GM18907 (cell line): ENCODE results near the gene NASP.
"Not testable (repeated sequence)": the region's sequence is repeated elsewhere in the genome, so short reads cannot be mapped to it uniquely, and the experiment has no call there.

Source experiments
- ATAC-seq: cut with Tn5 transposase; IDR thresholded peaks from one replicate; pipeline ENCODE4 v1.9.1; 2021; ENCODE audit warnings: mild to moderate bottlenecking, moderate library complexity; ENCODE audit not compliant: unreplicated experiment

Gene NASP

GRCh38 chr1:45569962-45570581 lies 13.8 kb upstream of the NASP start:
- no peak for ATAC-seq

GRCh38 chr1:45570631-45571030 lies 13.2 kb upstream of the NASP start:
- ATAC-seq, result no peak

- no peak for ATAC-seq
These were observed 10.5 kb upstream of the NASP start for GRCh38 chr1:45573231-45573804.

DNA sequence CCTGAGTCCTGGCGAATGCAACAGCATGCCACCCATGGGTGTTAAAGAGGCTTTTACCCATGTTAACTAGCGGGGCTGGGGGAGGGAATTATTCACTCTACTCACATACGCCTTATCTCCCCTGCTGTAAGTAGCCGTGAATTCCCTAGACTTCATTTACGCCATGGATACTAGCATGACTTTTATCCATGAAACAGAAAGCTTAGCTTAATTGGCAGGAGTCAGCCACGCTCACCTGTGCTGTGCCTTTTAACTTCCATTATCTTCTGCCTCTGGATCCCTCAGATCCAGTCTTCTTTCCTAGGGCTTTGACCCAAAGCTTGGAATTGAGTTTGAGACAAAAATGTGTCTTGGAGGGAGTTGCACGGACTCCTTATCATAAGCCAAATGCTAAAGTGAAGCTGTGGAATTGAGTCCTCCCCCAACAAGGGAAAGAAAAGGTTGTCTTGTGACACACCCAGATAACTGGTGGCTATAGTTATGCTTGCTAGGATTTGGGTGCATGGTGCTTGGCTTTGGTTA lies 9.7 kb upstream of the NASP start:
- no peak for ATAC-seq

GRCh38 chr1:45583264-45583665 lies 576 bp upstream of the NASP start:
- peak; percentile 76 for ATAC-seq

DNA sequence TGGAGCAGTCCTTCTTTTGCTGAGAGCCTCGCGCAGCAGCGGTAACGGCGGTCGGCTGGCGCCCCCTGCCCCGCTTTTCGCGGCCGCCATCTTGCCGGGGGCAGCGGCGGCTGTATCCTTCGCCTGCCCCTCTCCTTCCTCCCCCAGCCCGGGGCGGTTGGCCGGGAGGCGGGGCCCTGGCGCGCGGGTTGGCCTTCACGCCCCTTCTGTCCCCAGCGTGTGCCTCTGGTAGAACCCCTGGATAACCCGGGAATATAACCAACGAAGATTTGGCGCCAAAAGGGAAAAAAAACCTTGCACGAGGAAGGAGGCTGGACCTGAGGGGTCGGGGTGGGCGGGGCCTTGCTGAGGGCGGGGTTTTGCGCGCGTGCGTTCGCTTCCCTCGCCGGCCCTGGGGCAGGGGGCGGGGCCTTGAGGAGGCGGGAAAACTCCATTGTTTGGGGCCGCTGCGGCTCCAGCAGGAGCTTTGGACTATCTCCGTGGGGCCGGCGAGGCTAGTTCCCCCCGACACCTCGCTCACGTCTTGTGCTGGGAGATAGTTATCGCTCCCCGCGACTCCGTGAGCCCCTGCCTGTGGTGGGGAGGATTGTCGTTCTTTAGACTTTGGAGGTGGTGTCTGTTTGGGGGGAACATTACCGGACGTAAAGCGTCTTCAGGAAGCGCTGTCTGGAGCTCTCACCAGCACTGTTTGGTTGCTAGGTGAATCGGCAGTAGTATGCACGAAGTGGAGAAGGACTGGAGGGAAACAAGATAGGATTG lies 689 bp downstream of the NASP start:
- ATAC-seq, result peak; percentile 41

DNA sequence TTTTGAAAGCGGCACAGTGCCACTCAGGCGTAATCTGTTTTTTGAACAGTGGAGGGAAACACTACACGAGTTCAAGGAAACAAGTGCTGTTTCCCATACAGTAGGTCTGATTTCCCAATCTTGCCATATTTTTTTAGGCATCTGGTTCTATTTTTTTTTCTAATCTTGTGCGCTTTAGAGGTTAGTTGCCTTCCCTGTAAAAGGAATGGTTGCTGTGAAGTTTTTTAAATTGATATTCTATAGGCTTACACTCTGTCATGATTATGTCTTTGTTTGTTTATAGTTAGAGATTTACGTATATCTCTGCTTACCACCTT lies 1.2 kb downstream of the NASP start:
- no peak for ATAC-seq

DNA sequence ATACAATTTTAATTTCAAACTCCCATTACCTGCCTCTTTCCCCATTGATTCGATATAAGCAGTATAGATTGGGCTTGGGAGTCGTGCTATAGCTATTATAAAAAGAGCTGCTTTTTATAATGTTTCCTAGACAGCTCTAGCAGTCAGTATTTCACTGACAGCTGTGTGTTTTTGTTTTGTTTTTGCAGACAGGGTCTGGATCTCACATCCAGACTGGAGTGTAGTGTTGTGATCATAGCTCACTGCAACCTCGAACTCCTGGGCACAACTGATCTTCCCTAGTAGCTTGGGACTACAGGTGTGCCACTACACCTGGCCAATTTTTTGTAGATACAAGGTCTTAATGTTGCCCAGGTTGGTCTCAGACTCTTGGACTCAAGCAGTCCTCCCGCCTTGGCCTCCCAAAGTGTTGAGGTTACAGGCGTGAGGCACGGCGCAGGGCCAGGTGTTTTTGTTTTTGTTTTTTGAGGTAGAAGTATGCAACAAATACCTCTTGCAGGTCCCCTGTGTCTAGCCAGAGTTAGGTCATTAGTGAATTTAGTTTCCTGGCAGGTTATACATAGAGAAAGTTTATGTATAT lies 1.7 kb downstream of the NASP start:
- no peak for ATAC-seq

GRCh38 chr1:45586769-45587168 lies 2.9 kb downstream of the NASP start:
- ATAC-seq, result no peak

DNA sequence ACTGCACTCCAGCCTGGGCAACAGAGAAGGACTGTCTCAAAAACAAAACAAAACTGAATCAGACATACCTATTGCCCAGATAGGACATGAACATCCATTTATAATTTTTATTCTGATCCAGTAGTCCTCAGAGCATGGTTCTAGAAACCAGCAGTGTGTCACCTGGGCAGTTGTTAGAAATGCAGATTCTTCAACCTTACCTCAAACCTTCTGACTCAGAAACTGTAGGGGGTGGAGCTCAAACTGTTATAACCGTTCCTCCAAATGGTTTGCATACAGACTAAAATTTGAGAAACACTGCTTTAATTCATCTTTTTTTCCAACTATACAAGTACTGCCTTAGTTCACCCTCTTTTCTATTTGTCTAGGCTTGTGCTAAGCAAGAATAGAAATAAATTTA lies 6.0 kb downstream of the NASP start:
- ATAC-seq, result no peak

DNA sequence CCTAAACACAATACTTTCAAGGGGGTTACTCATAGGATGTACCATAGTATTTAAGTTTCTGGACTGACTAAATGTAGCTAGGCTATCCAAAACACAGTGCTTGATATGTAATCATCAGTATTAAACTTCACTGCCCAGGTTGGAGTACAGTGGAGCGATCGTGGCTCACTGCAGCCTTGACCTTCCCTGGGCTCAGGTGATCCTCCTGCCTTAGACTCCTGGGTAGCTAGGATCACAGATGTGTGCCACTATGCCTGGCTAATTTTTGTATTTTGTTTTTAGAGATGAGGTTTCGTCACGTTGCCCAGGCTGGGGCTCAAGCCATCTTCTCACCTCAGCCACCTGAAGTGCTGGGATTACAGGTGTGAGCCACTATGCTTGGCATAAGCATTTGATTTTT lies 10.6 kb downstream of the NASP start:
- no peak for ATAC-seq

GRCh38 chr1:45596765-45597164 lies 12.9 kb downstream of the NASP start:
- ATAC-seq, result not testable (repeated sequence)

DNA sequence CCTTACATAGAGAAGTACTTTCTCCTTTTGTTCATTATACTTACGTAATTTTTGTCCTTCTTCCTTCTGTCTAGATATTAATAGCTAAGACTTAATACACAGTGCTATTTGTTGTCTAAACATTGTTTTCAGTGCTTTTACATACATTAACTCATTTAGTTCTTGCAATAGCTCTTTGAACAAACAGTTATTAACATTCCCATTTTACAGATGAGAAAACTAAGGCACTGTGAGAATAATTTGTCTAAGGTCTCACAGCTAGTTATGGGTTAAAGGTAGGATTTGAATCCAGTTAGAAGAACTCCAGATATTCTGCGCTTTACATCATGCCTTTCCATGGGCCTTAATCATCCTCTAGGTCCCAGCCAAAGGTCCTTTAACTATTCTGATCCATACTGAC lies 20.4 kb downstream of the NASP start:
- no peak for ATAC-seq

DNA sequence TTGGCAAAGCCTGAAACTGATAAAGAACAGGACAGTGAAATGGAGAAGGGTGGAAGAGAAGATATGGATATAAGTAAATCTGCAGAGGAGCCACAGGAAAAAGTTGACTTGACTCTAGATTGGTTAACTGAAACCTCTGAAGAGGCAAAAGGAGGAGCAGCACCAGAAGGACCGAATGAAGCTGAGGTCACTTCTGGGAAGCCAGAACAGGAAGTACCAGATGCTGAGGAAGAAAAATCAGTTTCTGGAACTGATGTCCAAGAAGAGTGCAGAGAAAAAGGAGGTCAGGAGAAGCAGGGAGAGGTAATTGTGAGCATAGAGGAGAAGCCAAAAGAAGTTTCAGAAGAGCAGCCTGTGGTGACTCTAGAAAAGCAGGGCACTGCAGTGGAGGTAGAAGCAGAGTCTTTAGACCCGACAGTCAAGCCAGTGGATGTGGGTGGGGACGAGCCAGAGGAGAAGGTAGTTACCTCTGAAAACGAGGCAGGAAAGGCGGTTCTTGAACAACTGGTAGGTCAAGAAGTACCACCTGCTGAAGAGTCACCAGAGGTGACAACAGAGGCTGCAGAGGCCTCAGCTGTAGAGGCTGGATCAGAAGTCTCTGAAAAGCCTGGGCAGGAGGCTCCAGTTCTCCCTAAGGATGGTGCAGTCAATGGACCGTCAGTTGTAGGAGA lies 23.7 kb downstream of the NASP start:
- no peak for ATAC-seq

DNA sequence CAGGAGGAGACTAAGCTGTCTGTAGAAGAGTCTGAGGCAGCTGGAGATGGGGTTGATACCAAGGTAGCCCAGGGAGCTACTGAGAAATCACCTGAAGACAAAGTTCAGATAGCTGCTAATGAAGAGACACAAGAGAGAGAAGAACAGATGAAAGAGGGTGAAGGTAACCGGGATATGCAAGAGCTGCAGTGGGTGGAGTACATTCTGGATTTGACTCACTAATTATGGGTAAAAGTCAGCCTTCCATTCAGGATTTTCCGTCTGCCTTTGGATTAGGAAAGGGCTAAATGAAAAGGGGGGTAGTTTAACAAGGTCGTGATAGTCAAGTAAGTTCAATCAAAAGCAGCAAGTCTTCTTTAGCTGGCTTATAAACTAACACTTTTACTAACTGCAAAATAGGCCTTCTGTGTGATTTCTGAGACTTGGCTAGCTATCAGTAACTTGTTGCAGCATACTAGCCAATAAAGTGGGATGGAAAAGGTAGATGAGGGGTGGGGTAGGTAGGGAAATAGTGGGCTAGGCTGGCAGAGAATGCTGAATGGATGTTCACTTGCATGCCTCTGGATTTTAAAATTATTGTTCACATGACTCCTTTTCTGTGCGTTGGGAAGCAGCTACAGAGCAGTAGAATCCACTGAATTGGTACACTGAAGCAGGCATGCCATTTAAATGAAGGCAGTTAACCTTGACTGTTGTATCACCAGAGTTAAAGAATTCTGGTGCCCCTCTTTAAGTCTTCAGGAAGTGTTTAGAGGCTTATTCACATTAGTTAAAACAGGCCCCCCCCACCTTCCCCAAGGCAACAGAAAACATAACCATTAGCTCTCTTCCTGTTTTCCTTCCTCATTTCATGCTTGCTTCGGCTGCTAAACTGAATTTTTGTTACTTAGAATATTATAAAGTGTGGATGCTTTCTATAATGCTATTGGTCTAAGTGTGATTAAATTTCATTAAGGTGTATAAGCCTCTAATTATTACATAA lies 24.6 kb downstream of the NASP start:
- no peak for ATAC-seq

GRCh38 chr1:45610589-45611226 lies 26.9 kb downstream of the NASP start:
- no peak for ATAC-seq

GRCh38 chr1:45612941-45613579 lies 29.2 kb downstream of the NASP start:
- ATAC-seq, result no peak

GRCh38 chr1:45615885-45616284 lies 32.0 kb downstream of the NASP start:
- no peak for ATAC-seq

- ATAC-seq, result no peak
These were observed 33.8 kb downstream of the NASP start for GRCh38 chr1:45617618-45618017.
